Thymus (tissue), 11 donors: Measurements from ENCODE around the gene EHF. TPM values are rescaled to one million over a fixed set of nuclear protein-coding genes. Genes with fewer than 3 reads are reported as not detected.

Experiments used
- DNase-seq, 9 donors: peaks; one replicate each; pipeline ENCODE4 v3.0.0-alpha.2; 2013; ENCODE audit warnings: low spot score in 9 of 9, low read depth in 6 of 9, missing footprints in 1 of 9
- H3K27ac ChIP-seq, 2 donors: one replicate each; pipeline ENCODE4 v1.5.1; 2013; ENCODE audit warnings: control low read depth in 1 of 2, low read depth in 1 of 2, low read length in 1 of 2, mild to moderate bottlenecking in 1 of 2, moderate library complexity in 1 of 2
- H3K27me3 ChIP-seq, 2 donors: one replicate each; pipeline ENCODE4 v1.5.1; 2013; ENCODE audit warnings: low read length in 1 of 2; ENCODE audit not compliant: control insufficient read depth in 2 of 2, insufficient read depth in 1 of 2
- H3K36me3 ChIP-seq, 2 donors: one replicate each; pipeline ENCODE4 v1.5.1; 2013; ENCODE audit warnings: low read length in 1 of 2, mild to moderate bottlenecking in 1 of 2, moderate library complexity in 1 of 2; ENCODE audit not compliant: control insufficient read depth in 2 of 2, insufficient read depth in 2 of 2
- H3K4me1 ChIP-seq, 2 donors: one replicate each; pipeline ENCODE4 v1.5.1; 2013; ENCODE audit warnings: low read length in 2 of 2; ENCODE audit not compliant: control insufficient read depth in 2 of 2, insufficient read depth in 2 of 2
- H3K4me3 ChIP-seq, 2 donors: one replicate each; pipeline ENCODE4 v1.5.1; 2013; ENCODE audit warnings: low read length in 2 of 2, control low read depth in 1 of 2, mild to moderate bottlenecking in 1 of 2
- H3K9me3 ChIP-seq, 2 donors: one replicate each; pipeline ENCODE4 v1.5.1; 2013; ENCODE audit warnings: low read length in 1 of 2, mild to moderate bottlenecking in 1 of 2; ENCODE audit not compliant: control insufficient read depth in 2 of 2, insufficient read depth in 1 of 2
- WGBS: extraction: QIAGEN DNeasy Blood & Tissue Kit; methylation state at CpG from one replicate; pipeline ENCODE4 v1.1.7; 2013; 5-methylcytosine and 5-hydroxymethylcytosine counted together
- polyA plus RNA-seq: library from polyadenylated mRNA; stranded (reverse); fragments of 200-250 nt; gene quantifications from one replicate; pipeline ENCODE4 v1.2.3, GENCODE V29; 2013
- total RNA-seq: library from RNA; stranded (reverse); fragments of 120-200 nt; gene quantifications from one replicate; pipeline ENCODE4 v1.2.4, GENCODE V29; 2013
- donor health status: healthy.

The EHF gene
- total and polyA plus RNA-seq, 2 donors, result 0.76 to 2.0 TPM

DNA sequence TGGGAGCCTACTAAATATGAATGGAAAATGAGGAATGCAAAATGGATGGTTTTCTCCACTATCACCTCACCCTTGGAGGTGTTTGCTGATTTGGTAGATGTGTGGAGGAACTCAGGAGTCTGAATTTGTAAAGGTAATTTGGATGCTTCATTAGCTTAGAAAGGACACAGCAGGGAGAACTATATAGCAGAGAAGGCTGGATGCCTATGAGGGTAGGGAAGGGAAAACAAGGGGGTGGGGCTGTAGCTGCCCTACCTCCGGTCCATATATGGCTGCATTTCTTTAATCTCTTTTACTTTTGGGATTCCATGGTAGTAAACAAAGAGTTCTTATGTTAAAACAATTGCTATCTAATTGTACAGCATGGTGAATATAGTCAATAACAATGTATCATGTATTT lies 4.8 kb upstream of the EHF start:
- Histone ChIP-seq H3K4me3 (no peak overlapping the region), H3K4me1 (no peaks in the 10 kb centered on the region), H3K36me3 (no peaks in the 10 kb centered on the region), H3K27ac (no peak overlapping the region), H3K9me3 (no peaks in the 10 kb centered on the region), H3K27me3 (no peaks in the 10 kb centered on the region)
- WGBS, result 96% methylated on average over 1 of the region's 1 CpG
- no peak for DNase-seq

DNA sequence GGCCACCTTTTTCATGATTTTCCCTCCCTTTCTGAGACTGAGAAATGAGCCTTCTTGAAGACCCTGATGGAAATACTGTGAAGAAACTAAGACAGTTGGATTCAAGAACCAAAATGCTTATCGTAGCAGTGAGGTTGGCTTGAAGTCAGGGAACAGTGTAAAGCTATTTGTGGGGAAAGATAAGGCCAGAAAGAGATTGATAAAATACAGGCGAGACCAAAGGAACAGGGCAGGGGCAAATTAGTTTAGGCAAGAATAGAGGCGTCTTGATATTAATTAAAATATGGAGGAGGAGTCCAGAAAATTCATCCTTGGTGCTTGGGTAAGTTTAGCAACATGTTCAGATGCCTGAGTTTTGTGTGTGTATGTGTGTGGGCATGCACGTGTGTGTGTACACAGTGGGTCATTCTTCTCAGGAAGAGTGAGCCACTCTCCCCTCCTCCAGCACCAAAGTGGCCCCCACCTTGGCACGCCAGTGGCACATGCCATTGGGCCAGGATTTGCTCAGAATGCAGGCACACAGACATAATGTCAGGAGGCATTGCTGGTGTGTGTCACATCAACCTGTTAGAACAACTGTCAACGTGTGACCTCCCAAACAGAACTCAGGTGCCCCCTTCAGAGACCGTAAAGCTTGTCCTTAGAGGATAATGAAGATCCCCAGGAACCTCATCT lies 3.9 kb upstream of the EHF start:
- Histone ChIP-seq H3K27me3 (no peaks in the 10 kb centered on the region), H3K36me3 (no peaks in the 10 kb centered on the region), H3K4me3 (no peak overlapping the region), H3K4me1 (no peaks in the 10 kb centered on the region), H3K27ac (no peak overlapping the region), H3K9me3 (no peaks in the 10 kb centered on the region)
- DNase-seq, result no peak
- WGBS, result 93% methylated on average over 7 of the region's 7 CpGs

DNA sequence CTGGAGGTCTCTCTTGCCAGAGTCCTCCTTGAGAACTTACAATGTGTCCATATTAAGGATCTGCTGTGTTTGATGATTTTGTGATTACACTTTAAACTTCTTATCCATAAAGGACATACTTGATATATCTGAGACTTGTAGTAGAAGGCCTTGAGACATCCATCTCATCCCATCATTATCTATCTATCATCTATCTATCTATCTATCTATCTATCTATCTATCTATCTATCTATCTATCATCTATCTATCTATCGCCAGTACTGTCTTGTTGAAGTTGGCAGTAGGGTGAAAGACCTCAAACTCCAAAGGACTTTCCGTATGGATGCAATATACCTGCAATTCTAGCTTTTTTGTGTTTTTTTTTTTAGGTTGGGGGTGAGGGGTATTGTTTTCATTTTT lies 2.5 kb upstream of the EHF start:
- Histone ChIP-seq H3K27ac (no peak overlapping the region), H3K27me3 (no peaks in the 10 kb centered on the region), H3K4me3 (no peak overlapping the region), H3K36me3 (no peaks in the 10 kb centered on the region), H3K9me3 (no peaks in the 10 kb centered on the region), H3K4me1 (no peaks in the 10 kb centered on the region)
- no peak for DNase-seq
- 98% methylated on average over 2 of the region's 2 CpGs for WGBS

DNA sequence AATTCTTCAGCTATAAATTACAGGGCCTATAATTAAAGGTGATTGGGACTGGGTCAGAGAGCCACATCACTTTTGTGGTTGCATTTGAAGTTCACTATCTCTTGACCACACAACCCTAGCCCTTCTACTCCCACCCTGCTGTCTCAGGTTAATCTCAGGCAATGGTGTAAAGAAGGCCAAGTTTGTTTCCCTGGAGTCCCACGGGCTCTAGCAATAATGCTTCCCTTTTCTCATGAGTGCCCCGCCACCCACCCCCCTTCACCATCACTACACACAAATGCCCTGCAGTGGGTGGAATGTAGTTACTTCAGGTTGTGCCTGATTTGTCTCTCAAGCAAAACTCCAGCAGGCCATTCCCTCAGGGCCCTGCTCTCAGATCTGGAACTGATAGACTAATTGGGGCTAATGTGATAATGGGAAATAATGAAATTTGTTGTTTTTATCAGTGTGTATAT lies 1.8 kb upstream of the EHF start:
- Histone ChIP-seq H3K36me3 (no peaks in the 10 kb centered on the region), H3K27ac (no peak overlapping the region), H3K4me3 (no peak overlapping the region), H3K4me1 (no peaks in the 10 kb centered on the region), H3K9me3 (no peaks in the 10 kb centered on the region), H3K27me3 (no peaks in the 10 kb centered on the region)
- DNase-seq, result no peak
- WGBS, result 75% methylated on average over 2 of the region's 2 CpGs

DNA sequence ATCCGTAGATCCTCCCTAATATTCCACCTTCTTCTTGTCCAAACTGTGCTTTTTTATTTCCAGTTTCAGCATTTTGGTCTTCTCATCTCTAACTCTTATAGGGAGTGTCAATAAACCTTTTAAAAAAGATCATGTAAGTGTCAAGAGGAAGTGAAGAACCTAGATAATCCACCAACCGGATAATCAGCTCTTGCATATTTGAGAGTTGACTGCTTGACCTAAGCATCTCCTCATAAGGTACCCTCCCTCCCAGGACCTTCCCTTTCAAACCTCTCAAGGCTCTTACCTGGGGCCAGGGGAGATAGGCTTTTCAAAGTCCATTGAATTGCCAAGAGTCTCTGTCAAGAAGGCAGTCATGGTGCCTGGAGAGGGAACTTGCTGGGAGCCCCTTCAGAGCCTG lies 691 bp upstream of the EHF start:
- Histone ChIP-seq H3K9me3 (no peaks in the 10 kb centered on the region), H3K27ac (no peak overlapping the region), H3K36me3 (no peaks in the 10 kb centered on the region), H3K4me1 (no peaks in the 10 kb centered on the region), H3K27me3 (no peaks in the 10 kb centered on the region), H3K4me3 (no peak overlapping the region)
- no peak for DNase-seq
- 84% methylated on average over 2 of the region's 2 CpGs for WGBS

DNA sequence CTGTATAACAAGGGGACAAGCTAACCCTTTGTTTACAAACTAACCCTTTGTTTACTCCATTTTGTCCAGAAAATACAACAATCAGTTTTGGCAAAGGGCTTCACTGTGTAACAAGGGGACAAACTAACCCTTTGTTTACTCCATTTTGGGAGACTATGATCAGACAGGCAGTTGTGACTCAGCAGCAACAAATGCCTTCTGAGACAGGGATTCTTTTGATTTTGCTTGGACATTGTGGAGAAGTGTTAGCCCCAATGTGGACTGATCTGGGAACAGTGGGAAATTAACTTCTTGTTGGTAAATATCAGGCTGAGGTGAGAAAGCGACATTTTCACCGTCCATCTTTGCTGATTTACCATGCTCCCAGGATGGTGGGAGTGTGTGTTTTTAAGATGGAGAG lies 983 bp downstream of the EHF start:
- DNase-seq, result no peak
- Histone ChIP-seq H3K4me1 (no peaks in the 10 kb centered on the region), H3K36me3 (no peaks in the 10 kb centered on the region), H3K9me3 (no peaks in the 10 kb centered on the region), H3K27ac (no peak overlapping the region), H3K4me3 (no peak overlapping the region), H3K27me3 (no peaks in the 10 kb centered on the region)
- WGBS, result 98% methylated on average over 2 of the region's 2 CpGs

DNA sequence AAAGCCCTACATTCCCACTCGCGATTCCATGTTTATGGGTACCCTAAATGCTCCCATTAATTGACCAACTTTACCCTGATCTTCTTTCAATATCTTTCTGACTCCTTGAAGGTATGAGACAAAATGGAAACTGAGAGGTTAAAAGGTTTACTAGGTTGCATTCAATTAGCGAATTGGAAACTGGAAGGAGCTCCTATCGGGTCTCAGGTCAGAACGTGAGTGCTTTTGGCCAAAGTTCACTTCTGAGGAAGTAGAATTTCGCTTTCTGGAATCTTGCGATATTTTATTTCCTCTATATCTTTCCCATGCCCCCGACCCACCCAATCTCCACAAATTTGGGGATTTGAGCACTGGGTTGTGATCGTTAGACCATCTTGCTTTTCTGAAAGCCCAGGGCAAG lies 2.6 kb downstream of the EHF start:
- Histone ChIP-seq H3K27ac (no peak overlapping the region), H3K4me1 (no peaks in the 10 kb centered on the region), H3K4me3 (no peak overlapping the region), H3K9me3 (no peaks in the 10 kb centered on the region), H3K27me3 (no peaks in the 10 kb centered on the region), H3K36me3 (no peaks in the 10 kb centered on the region)
- 97% methylated on average over 9 of the region's 9 CpGs for WGBS
- DNase-seq, result no peak

DNA sequence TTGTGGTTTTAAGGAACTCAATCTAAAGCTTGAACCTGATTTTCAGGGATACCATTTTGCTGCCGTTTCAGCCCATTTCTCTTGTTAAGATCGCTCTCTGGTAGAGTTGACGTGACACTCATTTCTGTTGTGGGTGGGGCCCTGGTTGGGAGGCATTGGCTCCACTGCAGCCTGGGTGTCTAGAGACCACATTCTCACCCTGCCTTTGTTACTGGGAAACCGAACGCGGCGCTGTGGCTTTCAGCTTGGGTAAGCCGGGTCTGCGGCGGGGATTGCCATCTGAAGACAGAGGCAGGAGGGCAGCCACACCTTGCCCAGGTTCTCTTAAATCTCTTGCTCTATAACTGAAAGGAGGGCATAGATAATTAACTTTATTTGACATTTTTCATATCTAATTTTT lies 3.2 kb downstream of the EHF start:
- WGBS, result 99% methylated on average over 10 of the region's 10 CpGs
- H3K27me3 ChIP-seq, result no peaks in the 10 kb centered on the region
- no peaks in the 10 kb centered on the region for H3K9me3 ChIP-seq
- H3K27ac ChIP-seq, result no peak overlapping the region
- no peaks in the 10 kb centered on the region for H3K36me3 ChIP-seq
- no peaks in the 10 kb centered on the region for H3K4me1 ChIP-seq
- DNase-seq, result no peak
- no peak overlapping the region for H3K4me3 ChIP-seq

DNA sequence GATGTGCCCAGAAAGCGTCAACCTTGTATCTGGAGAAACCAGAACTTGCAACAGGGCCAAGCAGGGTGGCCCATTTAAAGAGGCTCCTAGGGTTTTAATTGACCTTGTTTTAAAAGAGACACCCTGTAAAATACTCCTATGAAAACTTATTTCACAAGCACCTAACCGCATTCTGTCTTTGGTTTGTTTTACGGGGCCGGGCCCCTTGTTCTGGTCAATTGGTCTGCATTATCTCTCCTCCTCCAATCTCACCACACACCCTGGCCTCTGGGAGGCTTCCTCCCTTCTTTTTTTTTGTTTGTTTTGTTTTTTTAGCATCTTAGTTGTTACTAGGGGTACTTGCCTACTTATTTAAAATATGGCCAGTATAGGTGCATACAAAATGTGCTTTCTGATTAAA lies 4.7 kb downstream of the EHF start:
- Histone ChIP-seq H3K27ac (no peak overlapping the region), H3K27me3 (no peaks in the 10 kb centered on the region), H3K9me3 (no peaks in the 10 kb centered on the region), H3K4me1 (no peaks in the 10 kb centered on the region), H3K36me3 (no peaks in the 10 kb centered on the region), H3K4me3 (no peak overlapping the region)
- 97% methylated on average over 4 of the region's 4 CpGs for WGBS
- no peak for DNase-seq

DNA sequence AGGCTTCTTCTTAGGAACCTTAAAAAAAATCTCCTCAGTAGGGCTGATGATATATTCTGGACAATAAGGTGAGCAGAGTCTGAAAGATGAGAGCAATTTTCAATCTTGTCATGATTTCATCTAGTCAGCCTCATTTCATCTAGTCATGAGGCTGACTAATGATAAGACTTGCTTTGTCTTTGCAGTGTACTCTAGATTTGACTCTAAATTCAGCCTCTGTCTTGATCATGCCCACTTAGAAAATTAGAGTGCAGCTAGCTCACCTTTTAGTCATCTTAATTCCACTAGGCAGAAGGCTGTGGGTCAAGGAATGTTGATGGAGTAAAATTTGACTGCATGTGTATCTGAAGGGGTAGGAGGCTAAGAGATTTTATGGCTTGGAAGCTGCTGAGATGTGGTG lies 5.5 kb downstream of the EHF start:
- no peaks in the 10 kb centered on the region for H3K36me3 ChIP-seq
- H3K4me1 ChIP-seq, result no peaks in the 10 kb centered on the region
- H3K4me3 ChIP-seq, result no peak overlapping the region
- H3K27ac ChIP-seq, result no peak overlapping the region
- no peak for DNase-seq
- no peaks in the 10 kb centered on the region for H3K9me3 ChIP-seq
- no peaks in the 10 kb centered on the region for H3K27me3 ChIP-seq
